ENCODE measurements around the gene ARFIP2.

- TF ChIP-seq CTCF (IDR thresholded peaks at IDR 0.05; ENCODE audit: poor library complexity): peak; percentile 79
- TF ChIP-seq EZH2 (IDR thresholded peaks at IDR 0.05; ENCODE audit: borderline replicate concordance): no peak
- no peak for TF ChIP-seq EZH2phosphoT487 (IDR thresholded peaks at IDR 0.05; ENCODE audit: low read depth, severe bottlenecking, unreplicated experiment)
Measured at GRCh38 chr11:6505577-6506240, 24.6 kb upstream of the ARFIP2 start.

Measured in hepatocyte (in vitro differentiated cells).